ENCODE data around the gene NDST1.

Gene NDST1

GRCh38 chr5:150580917-150581316 lies 73.0 kb downstream of the NDST1 start:
- TF ChIP-seq, protein P1, sequence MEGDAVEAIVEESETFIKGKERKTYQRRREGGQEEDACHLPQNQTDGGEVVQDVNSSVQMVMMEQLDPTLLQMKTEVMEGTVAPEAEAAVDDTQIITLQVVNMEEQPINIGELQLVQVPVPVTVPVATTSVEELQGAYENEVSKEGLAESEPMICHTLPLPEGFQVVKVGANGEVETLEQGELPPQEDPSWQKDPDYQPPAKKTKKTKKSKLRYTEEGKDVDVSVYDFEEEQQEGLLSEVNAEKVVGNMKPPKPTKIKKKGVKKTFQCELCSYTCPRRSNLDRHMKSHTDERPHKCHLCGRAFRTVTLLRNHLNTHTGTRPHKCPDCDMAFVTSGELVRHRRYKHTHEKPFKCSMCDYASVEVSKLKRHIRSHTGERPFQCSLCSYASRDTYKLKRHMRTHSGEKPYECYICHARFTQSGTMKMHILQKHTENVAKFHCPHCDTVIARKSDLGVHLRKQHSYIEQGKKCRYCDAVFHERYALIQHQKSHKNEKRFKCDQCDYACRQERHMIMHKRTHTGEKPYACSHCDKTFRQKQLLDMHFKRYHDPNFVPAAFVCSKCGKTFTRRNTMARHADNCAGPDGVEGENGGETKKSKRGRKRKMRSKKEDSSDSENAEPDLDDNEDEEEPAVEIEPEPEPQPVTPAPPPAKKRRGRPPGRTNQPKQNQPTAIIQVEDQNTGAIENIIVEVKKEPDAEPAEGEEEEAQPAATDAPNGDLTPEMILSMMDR (conservative IDR thresholded peaks at IDR 0.05; ENCODE audit: low read length), result no peak
- no peak overlapping the region for H3K4me3 ChIP-seq (ENCODE audit: low read length)
- DNase-seq (ENCODE audit: low read depth), result no peak

DNA sequence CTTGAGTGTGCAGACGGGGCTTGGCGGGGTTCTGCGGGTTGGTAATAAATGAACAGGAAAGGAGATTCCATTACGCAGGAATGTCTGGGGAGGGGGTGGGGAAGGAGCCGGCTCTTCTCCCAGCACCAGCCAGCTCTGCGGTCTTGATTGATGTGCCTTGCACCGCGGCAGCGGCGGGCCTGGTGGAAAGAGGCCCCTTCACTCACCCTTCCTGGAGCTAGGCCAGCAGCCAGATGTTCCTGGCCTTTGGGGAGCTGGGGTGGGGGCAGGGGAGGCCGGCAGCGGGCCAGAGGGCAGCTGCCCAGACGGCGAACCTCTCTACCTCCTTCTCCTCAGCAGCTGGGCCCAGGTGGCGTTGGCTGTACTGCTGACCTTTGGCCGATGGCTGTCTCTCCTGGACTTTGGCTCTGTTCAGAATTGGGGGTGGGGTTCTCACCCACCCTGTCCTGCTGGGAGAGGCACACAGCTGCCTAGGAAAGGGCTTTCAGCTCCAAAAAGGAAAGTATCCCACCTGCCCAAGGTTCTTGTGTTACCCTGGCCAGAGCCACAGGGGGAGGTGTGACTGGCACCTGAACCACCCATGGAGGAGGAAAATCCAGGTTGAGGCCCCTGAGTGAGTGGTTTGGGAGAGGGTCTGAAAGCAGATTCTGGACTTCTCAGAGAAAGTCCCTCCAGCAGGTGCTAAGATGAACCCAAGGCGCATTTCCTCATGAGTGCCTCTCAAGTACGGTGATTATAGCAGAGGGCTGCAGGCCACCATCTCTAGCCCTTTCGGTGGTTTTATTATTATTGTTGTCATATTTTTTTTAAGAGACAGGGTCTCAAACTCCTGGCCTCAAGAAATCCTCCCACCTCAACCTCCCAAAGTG lies 74.5 kb downstream of the NDST1 start:
- peak; percentile 64 for DNase-seq (ENCODE audit: low read depth)
- no peak overlapping the region for H3K4me3 ChIP-seq (ENCODE audit: low read length)
- TF ChIP-seq, protein P1 (conservative IDR thresholded peaks at IDR 0.05; ENCODE audit: low read length), result no peak

- no peak for DNase-seq (ENCODE audit: low read depth)
- H3K4me3 ChIP-seq (ENCODE audit: low read length), result no peak overlapping the region
- TF ChIP-seq, protein P1 (conservative IDR thresholded peaks at IDR 0.05; ENCODE audit: low read length), result no peak
Measured at GRCh38 chr5:150583541-150584225, 75.8 kb downstream of the NDST1 start.

GRCh38 chr5:150584556-150585335 lies 76.8 kb downstream of the NDST1 start:
- DNase-seq (ENCODE audit: low read depth), result no peak
- TF ChIP-seq, protein P1 (conservative IDR thresholded peaks at IDR 0.05; ENCODE audit: low read length), result no peak
- H3K4me3 ChIP-seq (ENCODE audit: low read length), result no peak overlapping the region

DNA sequence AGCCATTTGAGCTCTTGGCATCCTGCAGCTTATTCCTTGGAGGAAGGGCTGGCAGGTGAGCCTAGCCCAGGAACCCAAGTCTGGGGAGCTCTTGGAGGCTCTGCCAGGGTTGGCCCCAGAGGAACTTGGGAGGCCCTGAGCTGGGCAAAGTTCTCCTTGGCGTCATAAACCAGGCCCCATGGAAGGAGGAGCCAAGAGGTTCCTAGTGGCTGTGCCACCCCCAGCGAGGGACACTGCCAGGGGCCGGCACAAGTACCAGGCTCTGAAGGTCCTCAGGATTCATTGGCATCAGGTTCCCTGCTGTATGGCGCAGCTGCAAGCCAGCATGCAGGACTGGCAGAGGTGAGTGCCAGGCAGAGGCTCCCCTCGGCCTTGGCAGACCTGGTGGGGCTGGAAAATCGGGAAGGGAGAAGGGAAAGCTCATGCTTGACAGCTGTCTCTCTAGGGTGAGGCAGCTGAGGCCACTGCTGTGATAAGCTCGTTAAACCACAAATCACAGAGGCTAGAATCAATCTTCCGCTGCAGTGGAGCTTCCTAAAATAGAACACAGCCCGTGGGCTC lies 77.9 kb downstream of the NDST1 start:
- TF ChIP-seq, protein P1 (conservative IDR thresholded peaks at IDR 0.05; ENCODE audit: low read length), result no peak
- no peak overlapping the region for H3K4me3 ChIP-seq (ENCODE audit: low read length)
- DNase-seq (ENCODE audit: low read depth), result no peak

DNA sequence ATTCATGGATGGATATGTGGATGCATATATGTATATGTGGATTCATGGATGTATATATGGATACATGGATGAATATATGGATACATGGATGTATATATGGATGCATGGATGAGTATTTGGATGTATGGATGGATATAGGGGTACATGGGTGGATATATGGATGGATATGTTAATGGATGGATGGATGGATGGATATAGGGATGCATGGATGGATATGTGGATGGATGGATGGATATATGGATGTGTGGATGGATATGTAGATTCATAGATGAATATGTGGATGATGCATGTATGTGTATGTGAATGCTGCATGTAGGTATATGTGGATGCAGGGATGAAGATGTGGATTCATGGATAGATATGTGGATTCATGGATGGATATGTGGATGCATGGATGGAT lies 79.1 kb downstream of the NDST1 start:
- H3K4me3 ChIP-seq (ENCODE audit: low read length), result no peak overlapping the region
- TF ChIP-seq, protein P1 (conservative IDR thresholded peaks at IDR 0.05; ENCODE audit: low read length), result no peak
- DNase-seq (ENCODE audit: low read depth), result no peak

All from AG10803 (cell line).